Mesodermal cell (in vitro differentiated cells): Measurements from ENCODE around the gene SIT1.

Experiments
- H3K27ac ChIP-seq: 2 replicates; pipeline ENCODE4 v1.7.0; 2013; ENCODE audit warnings: mild to moderate bottlenecking, low read depth, low read length, moderate library complexity; ENCODE audit not compliant: severe bottlenecking
- H3K36me3 ChIP-seq: 2 replicates; pipeline ENCODE4 v1.7.1; 2013; ENCODE audit warnings: mild to moderate bottlenecking, low read length, moderate library complexity; ENCODE audit not compliant: control insufficient read depth, insufficient read depth
- H3K4me1 ChIP-seq: one replicate; pipeline ENCODE4 v1.7.1; 2013; ENCODE audit warnings: mild to moderate bottlenecking, low read length; ENCODE audit not compliant: insufficient read depth, control insufficient read depth, poor library complexity, severe bottlenecking
- H3K4me3 ChIP-seq: 2 replicates; pipeline ENCODE4 v1.7.0; 2013; ENCODE audit warnings: low read length, control low read depth, mild to moderate bottlenecking; ENCODE audit not compliant: insufficient read depth, poor library complexity, severe bottlenecking; ENCODE audit errors: extremely low read depth
- H3K9me3 ChIP-seq: 2 replicates; pipeline ENCODE4 v1.7.1; 2013; ENCODE audit warnings: mild to moderate bottlenecking, low read length, moderate library complexity; ENCODE audit not compliant: control insufficient read depth
- WGBS, 2 experiments: methylation state at CpG; one replicate each; pipeline ENCODE4 v1.1.5; 2013; ENCODE audit warnings: missing lambda C conversion rate in 2 of 2; ENCODE audit not compliant: insufficient coverage in 2 of 2; 5-methylcytosine and 5-hydroxymethylcytosine counted together

SIT1 gene

DNA sequence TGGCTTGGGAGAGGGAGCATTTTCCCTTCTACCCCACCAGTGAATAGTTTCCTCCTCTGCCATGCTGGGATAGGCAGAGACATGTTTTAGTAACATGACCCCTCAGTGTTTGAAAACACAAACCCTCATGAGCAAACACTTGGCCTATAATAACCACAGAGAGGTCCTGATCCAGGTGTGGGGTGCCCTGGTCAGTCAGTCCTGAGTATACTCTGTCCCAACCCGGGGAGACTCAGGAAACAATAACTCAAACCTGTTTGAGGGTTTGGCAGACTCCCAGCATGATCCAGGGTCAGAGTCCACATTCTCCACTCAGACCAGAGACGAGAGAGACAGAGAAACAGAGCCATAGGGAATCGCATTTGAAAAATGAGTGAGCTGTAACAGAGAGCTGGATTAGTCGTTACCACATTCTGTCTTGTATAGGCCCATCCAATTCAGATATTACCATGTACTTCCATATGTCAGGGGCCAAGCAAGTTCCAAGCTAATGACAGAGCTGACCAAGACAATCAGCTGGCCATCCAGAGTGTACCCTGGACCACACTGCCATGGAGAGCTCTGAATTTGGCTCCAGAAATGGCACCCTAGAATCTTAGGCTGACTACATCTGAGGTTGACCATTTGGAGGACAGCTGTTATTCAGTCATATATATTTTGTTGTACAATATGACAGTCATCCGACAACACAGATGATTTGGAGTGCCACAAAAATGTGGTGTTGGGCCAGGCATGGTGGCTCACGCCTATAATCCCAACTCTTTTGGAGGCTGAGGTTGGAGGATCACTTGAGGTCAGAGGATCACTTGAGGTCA is 18.8 kb upstream of the SIT1 start:
- H3K4me1 ChIP-seq = peaks cover 7% of the 10 kb centered on the region
- H3K36me3 ChIP-seq = no peaks in the 10 kb centered on the region
- H3K4me3 ChIP-seq = no peak overlapping the region
- WGBS, 2 experiments = 80 to 94% methylated on average over 1 to 3 of the region's 6 CpGs
- H3K27ac ChIP-seq = no peak overlapping the region
- no peaks in the 10 kb centered on the region for H3K9me3 ChIP-seq

DNA sequence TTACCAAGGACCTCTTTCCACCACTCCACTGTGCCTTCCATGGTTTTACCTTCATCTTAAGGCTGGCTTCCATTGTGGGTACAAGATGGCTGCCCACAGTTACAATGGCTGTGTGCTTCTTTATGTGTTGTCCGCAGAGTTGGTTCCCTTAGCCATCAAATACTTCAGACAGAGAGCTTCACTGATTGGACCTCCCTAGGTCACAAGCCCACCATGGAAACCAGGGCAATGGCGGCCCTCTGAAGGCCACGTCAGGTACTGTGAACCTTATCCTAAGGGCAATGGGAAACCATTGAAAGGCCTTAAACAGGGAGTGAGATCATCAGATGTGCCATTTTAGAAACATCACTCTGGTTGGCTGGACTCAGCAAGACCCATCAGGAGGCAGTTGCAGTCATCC is 17.2 kb upstream of the SIT1 start:
- no peak overlapping the region for H3K4me3 ChIP-seq
- peaks cover 15% of the 10 kb centered on the region for H3K4me1 ChIP-seq
- no peaks in the 10 kb centered on the region for H3K36me3 ChIP-seq
- no peak overlapping the region for H3K27ac ChIP-seq
- no peaks in the 10 kb centered on the region for H3K9me3 ChIP-seq
- WGBS, 2 experiments = 86 to 100% methylated on average over 1 to 2 of the region's 3 CpGs

DNA sequence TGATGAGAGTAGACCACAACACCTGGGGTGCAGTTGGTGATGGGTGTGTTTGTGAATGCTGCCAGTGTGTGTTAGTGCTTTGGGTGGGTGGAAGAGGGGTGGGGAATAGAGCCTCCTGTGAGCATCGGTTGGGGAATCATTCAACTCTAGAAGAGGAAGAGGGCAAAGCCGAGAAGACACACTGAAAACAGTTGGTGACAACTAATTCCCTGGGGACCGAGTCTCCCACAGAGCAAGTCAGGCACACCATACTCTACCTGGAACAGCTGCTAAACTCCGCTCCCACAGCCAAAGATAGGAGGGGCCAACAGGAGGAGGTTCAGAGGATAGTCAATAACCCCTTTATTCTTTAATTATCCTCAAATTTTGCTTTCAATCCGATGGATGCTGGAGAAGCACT is 15.8 kb upstream of the SIT1 start:
- no peak overlapping the region for H3K4me3 ChIP-seq
- H3K27ac ChIP-seq = no peak overlapping the region
- no peaks in the 10 kb centered on the region for H3K9me3 ChIP-seq
- peaks cover 21% of the 10 kb centered on the region for H3K4me1 ChIP-seq
- 73 to 94% methylated on average over 2 of the region's 5 CpGs for WGBS, 2 experiments
- H3K36me3 ChIP-seq = peaks cover 10% of the 10 kb centered on the region

DNA sequence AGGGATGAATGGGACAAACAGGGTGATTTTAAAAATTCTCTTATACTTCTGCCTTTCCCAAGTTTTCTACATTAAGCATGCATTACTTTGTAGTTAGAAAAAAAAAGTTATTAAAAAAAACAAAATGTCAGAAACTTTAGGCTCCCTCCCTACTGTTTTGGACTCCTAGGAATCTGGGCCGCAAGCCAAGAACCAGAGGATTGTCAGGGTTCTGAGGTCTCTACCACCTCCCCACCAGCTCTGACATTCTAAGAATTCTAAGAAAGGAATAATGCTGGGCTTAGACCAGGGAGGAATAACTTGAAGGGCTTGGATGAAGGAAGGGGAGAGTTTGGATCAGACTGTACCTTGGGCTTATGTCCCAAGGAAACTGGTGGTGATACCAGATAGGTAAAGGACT is 15.3 kb upstream of the SIT1 start:
- Histone ChIP-seq H3K9me3 (no peaks in the 10 kb centered on the region), H3K4me1 (peaks cover 22% of the 10 kb centered on the region), H3K27ac (no peak overlapping the region), H3K4me3 (no peak overlapping the region), H3K36me3 (peaks cover 11% of the 10 kb centered on the region)
- WGBS, 2 experiments = 100% methylated on average over 1 of the region's 1 CpG; no CpG with 5 or more reads in 1 of the 2 experiments

DNA sequence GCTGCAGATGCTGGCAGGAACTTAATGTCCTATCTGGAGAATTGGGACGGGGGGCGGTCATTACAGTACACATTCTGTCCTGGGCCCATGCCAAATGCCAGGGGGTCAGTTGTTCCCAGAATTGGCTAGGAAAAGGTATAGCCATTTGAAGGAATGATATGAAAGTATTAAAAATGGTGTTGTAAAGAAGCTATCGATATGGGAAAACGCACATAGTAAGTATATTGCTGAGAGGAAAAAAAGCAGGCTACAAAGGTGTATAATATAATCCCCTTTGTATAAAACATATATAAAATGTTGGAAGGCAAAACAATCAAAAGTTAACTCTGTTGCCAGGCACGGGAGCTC is 14.7 kb upstream of the SIT1 start:
- H3K4me3 ChIP-seq = peak overlapping the region; percentile 56
- peaks cover 17% of the 10 kb centered on the region for H3K36me3 ChIP-seq
- H3K27ac ChIP-seq = no peak overlapping the region
- WGBS, 2 experiments = 58 to 74% methylated on average over 2 of the region's 5 CpGs
- H3K4me1 ChIP-seq = peaks cover 25% of the 10 kb centered on the region
- no peaks in the 10 kb centered on the region for H3K9me3 ChIP-seq

DNA sequence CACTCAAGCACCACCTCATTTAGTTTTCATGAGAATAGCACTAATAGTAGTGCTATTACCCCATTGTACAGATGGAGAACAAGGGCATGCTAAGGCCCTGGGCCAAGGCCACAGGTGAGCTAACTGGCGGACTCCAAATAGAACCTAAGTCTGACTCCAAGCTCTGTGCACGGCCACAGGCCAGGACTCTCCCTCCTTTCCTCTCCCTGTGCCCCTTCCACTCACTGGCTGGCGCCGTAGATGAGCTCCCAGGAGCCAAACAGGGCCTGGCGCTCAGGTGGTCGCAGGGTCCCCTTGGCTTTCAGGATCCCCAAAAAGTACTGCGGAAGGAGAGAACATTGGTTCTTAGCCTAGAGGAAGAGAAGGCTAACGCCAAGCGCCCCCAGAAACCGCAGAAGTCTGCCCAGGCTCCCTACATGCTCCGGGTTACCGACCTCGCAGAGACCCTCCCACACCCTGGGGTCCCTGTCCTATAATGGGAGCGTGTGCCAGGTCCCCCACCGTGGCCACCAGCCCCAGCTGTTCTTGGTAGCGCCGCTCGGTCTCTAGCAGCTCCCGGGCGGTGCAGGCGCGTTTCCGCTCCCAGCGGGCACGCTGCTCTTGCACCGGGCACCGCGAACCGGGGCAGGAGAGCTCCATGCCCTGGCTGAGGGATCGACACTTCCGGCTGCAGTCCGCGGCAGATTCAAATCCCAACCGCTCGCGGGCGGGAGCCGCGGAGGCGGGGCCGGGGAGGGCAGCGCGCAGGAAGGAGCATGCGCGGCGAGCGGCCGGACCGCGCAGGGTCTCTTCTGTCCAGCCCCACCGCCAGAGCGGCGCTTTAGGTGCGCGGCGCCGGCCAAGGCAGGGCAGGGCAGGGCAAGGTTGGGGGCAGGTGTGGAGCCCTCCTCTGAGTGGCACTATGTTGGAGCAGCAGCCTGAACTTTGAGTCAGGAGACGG is 14.1 kb upstream of the SIT1 start, which contains the start of gene ARHGEF39:
Gene ARHGEF39 (minus strand): TSS at position 665 of the 940 bp plus-strand sequence. CDS start 26 bp downstream, at position 639.
- H3K4me1 ChIP-seq = peaks cover 25% of the 10 kb centered on the region
- peak within 1 kb of the TSS; percentile 56 for H3K4me3 ChIP-seq
- WGBS, 2 experiments = 7 to 9% methylated on average over 42 to 49 of the region's 58 CpGs
- H3K36me3 ChIP-seq = peaks cover 23% of the 10 kb centered on the region
- H3K9me3 ChIP-seq = no peaks in the 10 kb centered on the region
- no peak within 1 kb of the TSS for H3K27ac ChIP-seq

DNA sequence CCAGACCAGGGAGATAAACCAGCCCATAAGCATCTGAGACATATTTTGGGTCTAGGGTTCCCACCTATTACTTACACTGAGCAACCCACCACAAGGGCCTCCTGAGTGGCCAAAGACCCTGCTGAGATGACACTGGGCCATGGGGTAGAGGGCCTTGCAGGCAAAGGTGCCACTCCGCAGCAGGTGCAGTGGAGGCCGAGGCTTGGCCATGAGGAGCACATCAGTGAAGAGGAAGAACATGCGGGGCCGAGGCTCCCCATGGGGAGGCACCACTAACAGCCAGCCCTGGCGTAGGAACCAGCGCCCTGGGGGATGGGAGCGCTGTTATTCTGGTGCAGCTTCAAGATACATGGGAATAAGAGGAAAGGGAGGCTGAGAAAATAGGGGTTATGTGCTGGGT is 11.7 kb upstream of the SIT1 start:
- Histone ChIP-seq H3K36me3 (peaks cover 23% of the 10 kb centered on the region), H3K27ac (no peak overlapping the region), H3K4me1 (peaks cover 28% of the 10 kb centered on the region), H3K4me3 (no peak overlapping the region), H3K9me3 (no peaks in the 10 kb centered on the region)
- WGBS, 2 experiments = 95 to 96% methylated on average over 6 to 7 of the region's 7 CpGs

DNA sequence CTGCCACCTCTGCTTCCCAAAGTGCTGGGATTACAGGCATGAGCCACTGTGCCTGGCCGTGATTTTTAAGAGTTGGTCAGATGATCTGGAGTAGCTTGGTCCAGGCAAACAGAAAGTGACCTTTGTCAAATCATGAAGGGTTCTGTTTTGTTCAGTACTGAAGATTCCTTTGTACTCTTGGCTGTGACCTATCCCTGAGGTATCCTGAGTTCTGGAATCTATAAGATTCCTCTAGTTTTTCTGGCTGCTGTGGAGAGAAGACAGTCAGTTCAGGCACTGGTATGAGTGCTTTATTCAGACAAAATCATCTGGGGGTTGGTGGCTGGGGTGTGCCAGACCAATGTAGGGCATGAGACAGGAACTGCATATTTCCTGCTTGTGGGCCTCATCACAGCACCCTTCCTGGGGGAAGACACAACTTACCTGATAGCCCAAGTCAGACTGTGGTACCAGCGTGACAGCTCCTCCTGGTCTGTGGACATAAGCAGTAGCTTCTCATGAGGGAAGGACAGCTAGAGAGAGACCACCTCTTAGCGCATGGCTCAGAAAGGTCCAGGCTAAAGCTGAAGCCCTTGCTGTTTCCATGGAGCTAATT is 11.1 kb upstream of the SIT1 start:
- H3K4me3 ChIP-seq = no peak overlapping the region
- peaks cover 23% of the 10 kb centered on the region for H3K36me3 ChIP-seq
- 81 to 90% methylated on average over 3 of the region's 3 CpGs for WGBS, 2 experiments
- no peak overlapping the region for H3K27ac ChIP-seq
- no peaks in the 10 kb centered on the region for H3K9me3 ChIP-seq
- peaks cover 28% of the 10 kb centered on the region for H3K4me1 ChIP-seq

DNA sequence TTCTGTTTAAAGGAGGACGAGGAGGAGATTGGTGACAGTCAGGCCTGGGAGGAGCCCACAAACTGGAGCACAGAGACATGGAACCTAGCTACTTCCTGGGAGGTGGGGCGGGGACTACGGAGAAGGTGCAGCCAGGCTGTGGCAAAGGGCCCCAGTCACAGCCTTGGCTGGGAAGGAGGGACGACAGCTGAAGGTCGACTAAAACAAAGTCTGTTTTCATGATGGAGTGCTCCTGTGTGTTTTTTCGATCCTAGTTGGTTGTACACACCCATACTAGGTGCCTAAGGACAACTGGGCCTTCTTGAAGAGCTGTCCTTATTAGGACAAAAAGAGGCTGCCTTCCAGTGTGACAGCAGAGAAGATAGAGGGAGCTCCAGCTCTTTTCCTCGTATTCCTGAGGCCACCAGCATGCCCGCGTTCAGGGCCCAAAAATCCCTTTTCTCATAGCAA is 10.3 kb upstream of the SIT1 start:
- no peak overlapping the region for H3K4me3 ChIP-seq
- peaks cover 23% of the 10 kb centered on the region for H3K36me3 ChIP-seq
- H3K27ac ChIP-seq = no peak overlapping the region
- peaks cover 28% of the 10 kb centered on the region for H3K4me1 ChIP-seq
- no peaks in the 10 kb centered on the region for H3K9me3 ChIP-seq
- 84 to 86% methylated on average over 6 of the region's 9 CpGs for WGBS, 2 experiments

DNA sequence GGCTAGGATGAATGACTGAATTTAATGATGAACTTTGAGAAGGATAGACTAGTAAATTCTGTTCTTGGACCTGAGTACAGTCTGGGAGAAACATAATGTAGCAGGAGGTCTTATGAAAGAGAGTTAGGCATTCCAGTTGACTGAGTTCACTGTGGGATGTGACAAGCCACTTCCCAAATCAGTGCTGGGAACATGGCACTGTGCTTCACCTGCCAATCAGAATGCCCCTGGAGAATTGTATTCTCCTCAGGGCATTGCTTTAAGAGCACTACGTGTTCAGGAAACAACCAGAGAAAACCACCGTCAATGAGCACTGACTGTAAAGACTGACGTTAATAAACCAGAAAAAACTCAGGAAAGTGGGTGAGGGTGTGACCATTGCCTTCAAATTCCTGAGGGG is 8.6 kb upstream of the SIT1 start:
- Histone ChIP-seq H3K4me1 (peaks cover 23% of the 10 kb centered on the region), H3K4me3 (peak overlapping the region; percentile 70), H3K36me3 (peaks cover 23% of the 10 kb centered on the region), H3K9me3 (no peaks in the 10 kb centered on the region), H3K27ac (no peak overlapping the region)
- 92 to 100% methylated on average over 3 of the region's 3 CpGs for WGBS, 2 experiments
